HepG2 (cell line): ENCODE measurements around the gene SPNS2. TPM values are rescaled to one million over a fixed set of nuclear protein-coding genes. Genes with fewer than 3 reads are reported as not detected.

ENCODE experiments used
- ATAC-seq: fragments of 200-7000 bp; cut with Tn5 transposase; 3 replicates; pipeline ENCODE4 v1.9.1; 2020; ENCODE audit warnings: mild to moderate bottlenecking, moderate library complexity
- BruUV-seq: library from RNA; stranded (reverse); fragments of 400-500 nt; replicated peaks from 2 replicates; lab custom pipeline; 2021; lab: Mats Ljungman, UMichigan
- CTCF ChIA-PET: fragments of 300-600 bp; formaldehyde crosslinking; extraction: SDS; loops from one replicate; lab custom pipeline; 2021; ENCODE audit warnings: low total read pairs, inconsistent platforms, low intra/inter-chr PET ratio; lab: Yijun Ruan, JAX
- POLR2A ChIA-PET: fragments of 350-600 bp; sonication (Branson Sonifier 250); formaldehyde crosslinking; loops from one replicate; lab custom pipeline; 2020; ENCODE audit warnings: antibody characterized with exemption, inconsistent platforms; lab: Yijun Ruan, JAX
- DNase-seq: peaks from one replicate; pipeline ENCODE4 v3.0.0-alpha.2; 2015; ENCODE audit warnings: low spot score
- FAIRE-seq: peaks from 3 replicates; lab custom pipeline; 2011; peaks lifted over from hg19 to GRCh38; lab: Jason Lieb, UNC
- H2AFZ ChIP-seq: one replicate; pipeline ENCODE4 v1.6.1; 2011; ENCODE audit warnings: low read length, inconsistent platforms
- H3K27ac ChIP-seq: fragments of 300-600 bp; 3 replicates; pipeline ENCODE4 v1.8.0; 2011; ENCODE audit warnings: mixed run types, mild to moderate bottlenecking, mixed read lengths, low read length, inconsistent platforms; ENCODE audit not compliant: insufficient read depth; ENCODE audit errors: extremely low read length
- H3K27me3 ChIP-seq, 2 experiments: fragments of 200-600 bp in 1 of 2; 2 replicates in 1 of 2; 3 replicates in 1 of 2; pipeline versions ENCODE4 v1.6.0 to v1.8.0; 2011; ENCODE audit warnings: low read length in 2 of 2, mild to moderate bottlenecking in 2 of 2, moderate library complexity in 2 of 2, inconsistent platforms in 1 of 2; ENCODE audit not compliant: insufficient read depth in 2 of 2, control insufficient read depth in 1 of 2
- H3K36me3 ChIP-seq, 2 experiments: fragments of 200-600 bp in 1 of 2; replicated peaks in 1 of 2; 2 replicates in 1 of 2; 3 replicates in 1 of 2; pipeline versions ENCODE4 v1.5.1 to v1.8.0; 2011; ENCODE audit warnings: low read length in 2 of 2, inconsistent platforms in 1 of 2; ENCODE audit not compliant: insufficient read depth in 2 of 2, control insufficient read depth in 1 of 2
- H3K4me1 ChIP-seq: 2 replicates; pipeline ENCODE4 v1.5.1; 2012; ENCODE audit warnings: low read length, inconsistent platforms; ENCODE audit not compliant: insufficient read depth
- H3K4me2 ChIP-seq: 2 replicates; pipeline ENCODE4 v1.6.0; 2011; ENCODE audit warnings: low read depth, low read length, inconsistent platforms
- H3K4me3 ChIP-seq, 3 experiments: fragments of 200-600 bp in 1 of 3; sonication (generic), shearing (Covaris generic) in 1 of 3; replicated peaks in 1 of 3; 2 replicates each; pipeline ENCODE4 v1.5.1; 2011 to 2016; ENCODE audit warnings: low read length in 3 of 3, inconsistent platforms in 2 of 3, low read depth in 2 of 3, mild to moderate bottlenecking in 2 of 3, control low read depth in 1 of 3, mixed read lengths in 1 of 3; ENCODE audit not compliant: insufficient read depth in 1 of 3
- H3K79me2 ChIP-seq: one replicate; pipeline ENCODE4 v1.6.1; 2011; ENCODE audit warnings: low read length, inconsistent platforms; ENCODE audit not compliant: insufficient read depth
- H3K9ac ChIP-seq: 2 replicates; pipeline ENCODE4 v1.6.0; 2011; ENCODE audit warnings: mild to moderate bottlenecking, low read depth, low read length, inconsistent platforms; ENCODE audit not compliant: insufficient read depth
- H3K9me3 ChIP-seq: 2 replicates; pipeline ENCODE4 v1.5.1; 2012; ENCODE audit warnings: mild to moderate bottlenecking, low read length
- H4K20me1 ChIP-seq: 2 replicates; pipeline ENCODE4 v1.6.0; 2011; ENCODE audit warnings: inconsistent platforms, mild to moderate bottlenecking, low read length, moderate library complexity; ENCODE audit not compliant: insufficient read depth
- FUBP1 ChIP-seq: sonication (generic); formaldehyde crosslinking; IDR thresholded peaks from 2 replicates; pipeline ENCODE4 v1.5.1; 2020; ENCODE audit warnings: missing genetic modification reagents, mild to moderate bottlenecking, borderline replicate concordance
- SNAPC4 ChIP-seq: sonication (generic); formaldehyde crosslinking; IDR thresholded peaks from 2 replicates; pipeline ENCODE4 v1.4.0; 2020; ENCODE audit warnings: mild to moderate bottlenecking, missing genetic modification reagents
- TERF1 ChIP-seq: sonication (generic); formaldehyde crosslinking; IDR thresholded peaks from 2 replicates; pipeline ENCODE4 v1.8.0; 2022; ENCODE audit warnings: mild to moderate bottlenecking, missing genetic modification reagents, moderate library complexity
- ZFP36 ChIP-seq: fragments of 150-350 bp; IDR thresholded peaks from 2 replicates; pipeline ENCODE4 v1.6.1; 2018; ENCODE audit warnings: borderline replicate concordance, low read length, low read depth; ENCODE audit not compliant: partially characterized antibody
- ZIK1 ChIP-seq: sonication (generic); formaldehyde crosslinking; IDR thresholded peaks from 2 replicates; pipeline ENCODE4 v1.5.0; 2020; ENCODE audit warnings: mild to moderate bottlenecking, low read depth, missing genetic modification reagents, borderline replicate concordance
- ZMAT5 ChIP-seq: sonication (generic); formaldehyde crosslinking; IDR thresholded peaks from 2 replicates; pipeline ENCODE4 v1.5.0; 2020; ENCODE audit warnings: mild to moderate bottlenecking, low read depth, missing genetic modification reagents, borderline replicate concordance
- ZNF460 ChIP-seq: sonication (generic); formaldehyde crosslinking; IDR thresholded peaks from 2 replicates; pipeline ENCODE4 v1.5.1; 2020; ENCODE audit warnings: missing genetic modification reagents, mild to moderate bottlenecking, borderline replicate concordance
- ZNF605 ChIP-seq: sonication (generic); formaldehyde crosslinking; IDR thresholded peaks from 2 replicates; pipeline ENCODE4 v1.8.0; 2022; ENCODE audit warnings: mild to moderate bottlenecking, missing genetic modification reagents
- ZNF746 ChIP-seq: sonication (generic); formaldehyde crosslinking; IDR thresholded peaks from 2 replicates; pipeline ENCODE4 v1.8.0; 2022; ENCODE audit warnings: mild to moderate bottlenecking, missing genetic modification reagents
- ZNF841 ChIP-seq: sonication (generic); formaldehyde crosslinking; IDR thresholded peaks from 2 replicates; pipeline ENCODE4 v1.8.1; 2023; ENCODE audit warnings: missing genetic modification reagents, borderline replicate concordance
- WGBS: methylation state at CpG from one replicate; pipeline ENCODE4 v1.1.6; 2017; ENCODE audit warnings: low lambda C conversion rate; 5-methylcytosine and 5-hydroxymethylcytosine counted together
- in situ Hi-C: cut with HindIII; loops from 2 replicates; pipeline ENCODE4 v1.10.0; 2017; ENCODE audit warnings: low pct_unique_long_range_greater_than_20kb; ENCODE audit not compliant: extremely low pct_ligation_motif_present
- intact Hi-C: fragments of 100-400 bp; cut with micrococcal nuclease; formaldehyde crosslinking; loops from one replicate; pipeline ENCODE4 v1.10.0; 2022; ENCODE audit not compliant: unreplicated experiment
- polyA plus RNA-seq, 8 experiments: library from polyadenylated mRNA; depleted of rRNA in 3 of 8; stranded (reverse) in 7 of 8; unstranded in 1 of 8; fragments of >200 nt; fragmentation: Illumina TruSeq in 4 of 8; extraction: Trizol in 4 of 8; gene quantifications; 2 replicates each; pipeline versions ENCODE4 v1.2.1 to v1.2.3, GENCODE V29; 2011 to 2016; ENCODE audit warnings: low read depth in 4 of 8, missing spikeins in 1 of 8, mixed read lengths in 1 of 8; ENCODE audit not compliant: insufficient read depth in 1 of 8
- total RNA-seq, 5 experiments: library from RNA; depleted of rRNA; stranded (reverse); fragments of >200 nt; fragmentation: Illumina TruSeq; extraction: Trizol; gene quantifications; 2 replicates each; pipeline ENCODE4 v1.2.3, GENCODE V29; 2016; ENCODE audit warnings: low read depth in 1 of 5

SPNS2 gene
- total and polyA plus RNA-seq, 2 of the 13 experiments (the other 11 are each of a cell fraction or from before 2014, with no cell fraction given): 0.01 TPM; not detected in 1

GRCh38 chr17:4539025-4539424 lies 40.3 kb downstream of the SPNS2 start:
- H3K4me2 ChIP-seq: no peak overlapping the region
- no peaks in the 10 kb centered on the region for H3K9me3 ChIP-seq
- H3K4me3 ChIP-seq: no peak overlapping the region
- H3K27me3 ChIP-seq: no peaks in the 10 kb centered on the region; a peak in 1 of 5 replicates
- FAIRE-seq: no peak
- H4K20me1 ChIP-seq: 0 out of 2 replicates have a peak, but pooled peaks cover 2% of the 10 kb centered on the region
- H3K36me3 ChIP-seq: peaks cover 26 to 53% of the 10 kb centered on the region in 2 experiments
- in situ Hi-C loops: no loop called here
- POLR2A ChIA-PET: interaction anchor here (0.9 to 3.0 kb wide), 2 partner anchors 12 to 16 kb away, joined by 3 to 9 read pairs; partner anchors contain the start of gene MYBBP1A
- no peak overlapping the region for H2AFZ ChIP-seq
- intact Hi-C loops: no loop called here
- WGBS: 95% methylated on average over 7 of the region's 8 CpGs
- DNase-seq: no peak
- no peak for ATAC-seq
- H3K79me2 ChIP-seq: no peaks in the 10 kb centered on the region
- H3K4me1 ChIP-seq: peaks cover 19% of the 10 kb centered on the region
- no peak overlapping the region for H3K9ac ChIP-seq
- no TSS peak for BruUV-seq
- no peak overlapping the region for H3K27ac ChIP-seq
- CTCF ChIA-PET: interaction anchor here (1.9 kb wide), 1 partner anchor 118 kb away, joined by 8 read pairs; no protein-coding TSS in a partner anchor
- TF ChIP-seq SNAPC4 (CRISPR knock-in tag) (no peak), ZNF605 (CRISPR knock-in tag) (no peak), ZNF746 (no peak), ZFP36 (no peak), FUBP1 (CRISPR knock-in tag) (no peak), TERF1 (CRISPR knock-in tag) (no peak), ZMAT5 (CRISPR knock-in tag) (no peak), ZIK1 (no peak), ZNF841 (CRISPR knock-in tag) (no peak), ZNF460 (CRISPR knock-in tag) (no peak)
